Pons (tissue), 1 donor: ENCODE data around the gene FUT3.
A peak's percentile ranks its signal among the peaks of the same experiment; 100 is the strongest.

ENCODE experiments used
- DNase-seq: peaks from one replicate; pipeline ENCODE4 v3.0.0-alpha.2; 2016; ENCODE audit warnings: low spot score

FUT3 gene

GRCh38 chr19:5824751-5825150 lies 26.5 kb downstream of the FUT3 start:
- DNase-seq: no peak

GRCh38 chr19:5823579-5824281 lies 27.5 kb downstream of the FUT3 start:
- DNase-seq: no peak

GRCh38 chr19:5822181-5822844 lies 28.9 kb downstream of the FUT3 start:
- DNase-seq: no peak

GRCh38 chr19:5821521-5822180 lies 29.6 kb downstream of the FUT3 start:
- DNase-seq: no peak

- DNase-seq: no peak
Measured at GRCh38 chr19:5820785-5821184, 30.5 kb downstream of the FUT3 start.

- DNase-seq: no peak
Measured at GRCh38 chr19:5818594-5818993, 32.7 kb downstream of the FUT3 start.

GRCh38 chr19:5817218-5817617 lies 34.0 kb downstream of the FUT3 start:
- DNase-seq: no peak

GRCh38 chr19:5814852-5815246 lies 36.4 kb downstream of the FUT3 start:
- DNase-seq: no peak

- no peak for DNase-seq
Measured at GRCh38 chr19:5814123-5814851, 37.0 kb downstream of the FUT3 start.

GRCh38 chr19:5811117-5811516 lies 40.1 kb downstream of the FUT3 start:
- no peak for DNase-seq

- DNase-seq: no peak
Measured at GRCh38 chr19:5809469-5809868, 41.8 kb downstream of the FUT3 start.

GRCh38 chr19:5809053-5809452 lies 42.2 kb downstream of the FUT3 start:
- DNase-seq: no peak

- DNase-seq: no peak
Measured at GRCh38 chr19:5808120-5808816, 43.0 kb downstream of the FUT3 start.

GRCh38 chr19:5806905-5807304 lies 44.3 kb downstream of the FUT3 start:
- no peak for DNase-seq

GRCh38 chr19:5806133-5806489 lies 45.1 kb downstream of the FUT3 start:
- no peak for DNase-seq

- no peak for DNase-seq
Measured at GRCh38 chr19:5805462-5806132, 45.7 kb downstream of the FUT3 start.

- DNase-seq: no peak
Measured at GRCh38 chr19:5804516-5805461, 46.5 kb downstream of the FUT3 start, which contains the start of gene NRTN. Gene NRTN, plus strand, starts transcription at chr19:5805067. Its CDS starts 19,099 bp downstream, at chr19:5824166.

- DNase-seq: peak; percentile 38
Measured at GRCh38 chr19:5803752-5804515, 47.3 kb downstream of the FUT3 start.

- DNase-seq: no peak
Measured at GRCh38 chr19:5803441-5803751, 47.9 kb downstream of the FUT3 start.
